ENCODE results near the gene ERC1. TPM values are rescaled to one million over a fixed set of nuclear protein-coding genes. Genes with fewer than 3 reads are reported as not detected.

ERC1 gene
- total RNA-seq, 1 experiment from 2014 or later, result 40.4 TPM

DNA sequence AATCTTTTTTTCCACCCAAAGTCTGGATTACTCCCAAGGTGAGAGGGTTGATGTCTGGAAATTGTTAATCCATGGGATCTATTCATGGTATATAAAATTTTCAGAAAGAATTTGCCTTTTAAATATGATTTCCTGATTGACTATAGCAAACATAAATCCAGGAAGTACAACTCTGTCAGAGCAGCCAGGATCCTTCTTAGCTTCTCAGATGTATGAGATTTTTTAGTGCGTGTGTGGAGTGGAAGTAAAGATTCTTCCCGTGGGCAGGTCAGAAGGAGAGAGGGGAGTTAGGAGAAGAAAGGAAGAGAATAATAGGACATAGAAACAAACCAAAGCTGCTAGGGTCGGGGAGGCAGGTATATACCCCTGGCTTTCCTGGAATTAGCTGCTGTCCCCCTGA, 444.0 kb downstream of the ERC1 start:
- no peak for ATAC-seq
- CTCF ChIA-PET, result no interaction called here
- no TSS peak for BruUV-seq (replicated peaks)

DNA sequence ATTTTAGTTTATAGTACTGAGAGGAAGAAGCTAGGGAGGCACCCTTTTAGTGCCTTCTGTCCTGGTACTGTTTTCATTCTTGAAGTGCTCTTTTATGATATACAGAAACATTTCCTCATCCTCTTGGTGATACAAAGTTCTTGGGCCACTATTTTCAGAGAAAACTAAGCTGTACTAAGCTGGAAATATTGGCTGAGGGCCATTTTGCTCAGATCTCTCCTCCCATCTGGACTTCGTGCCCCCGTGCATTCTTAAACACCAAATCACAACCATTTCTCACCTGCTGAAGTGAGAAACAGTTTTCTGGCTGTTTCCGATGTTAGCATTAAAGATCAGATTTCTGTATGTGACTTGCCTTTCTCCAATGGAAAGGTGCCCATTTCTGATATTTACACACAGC, 444.4 kb downstream of the ERC1 start:
- in situ Hi-C loops (cut with HindIII; ENCODE audit: low pct_unique_long_range_greater_than_20kb, low sequenced_read_pairs), result no loop called here
- Histone ChIP-seq H3K36me3 (ENCODE audit: control insufficient read depth, insufficient read depth, low read length) (no peaks in the 10 kb centered on the region), H3K27ac (ENCODE audit: low read length) (no peak overlapping the region), H3K27me3 (ENCODE audit: control insufficient read depth, insufficient read depth, low read length) (no peaks in the 10 kb centered on the region), H3K4me3 (ENCODE audit: low read depth in 2 of 2, low read length in 2 of 2) (no peak overlapping the region), H3K4me1 (ENCODE audit: control insufficient read depth, insufficient read depth, low read length) (no peaks in the 10 kb centered on the region), H3K9me3 (ENCODE audit: control insufficient read depth, insufficient read depth, low read depth, low read length) (no peaks in the 10 kb centered on the region)
- no peak for DNase-seq (ENCODE audit: low read depth, low spot score)
- no TSS peak for BruUV-seq (replicated peaks)
- CTCF ChIA-PET, result no interaction called here
- TF ChIP-seq TCF7L2 (IDR thresholded peaks at IDR 0.05; ENCODE audit: low read depth, low read length), result no peak
- no peak for TF ChIP-seq SIN3A (IDR thresholded peaks at IDR 0.05; ENCODE audit: borderline replicate concordance, insufficient read depth, low read depth, low read length)
- TF ChIP-seq POLR2AphosphoS5 (IDR thresholded peaks at IDR 0.05; ENCODE audit: low read depth, low read length), result no peak
- TF ChIP-seq, protein P1, sequence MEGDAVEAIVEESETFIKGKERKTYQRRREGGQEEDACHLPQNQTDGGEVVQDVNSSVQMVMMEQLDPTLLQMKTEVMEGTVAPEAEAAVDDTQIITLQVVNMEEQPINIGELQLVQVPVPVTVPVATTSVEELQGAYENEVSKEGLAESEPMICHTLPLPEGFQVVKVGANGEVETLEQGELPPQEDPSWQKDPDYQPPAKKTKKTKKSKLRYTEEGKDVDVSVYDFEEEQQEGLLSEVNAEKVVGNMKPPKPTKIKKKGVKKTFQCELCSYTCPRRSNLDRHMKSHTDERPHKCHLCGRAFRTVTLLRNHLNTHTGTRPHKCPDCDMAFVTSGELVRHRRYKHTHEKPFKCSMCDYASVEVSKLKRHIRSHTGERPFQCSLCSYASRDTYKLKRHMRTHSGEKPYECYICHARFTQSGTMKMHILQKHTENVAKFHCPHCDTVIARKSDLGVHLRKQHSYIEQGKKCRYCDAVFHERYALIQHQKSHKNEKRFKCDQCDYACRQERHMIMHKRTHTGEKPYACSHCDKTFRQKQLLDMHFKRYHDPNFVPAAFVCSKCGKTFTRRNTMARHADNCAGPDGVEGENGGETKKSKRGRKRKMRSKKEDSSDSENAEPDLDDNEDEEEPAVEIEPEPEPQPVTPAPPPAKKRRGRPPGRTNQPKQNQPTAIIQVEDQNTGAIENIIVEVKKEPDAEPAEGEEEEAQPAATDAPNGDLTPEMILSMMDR (IDR thresholded peaks at IDR 0.05), result no peak
- TF ChIP-seq, protein P2, sequence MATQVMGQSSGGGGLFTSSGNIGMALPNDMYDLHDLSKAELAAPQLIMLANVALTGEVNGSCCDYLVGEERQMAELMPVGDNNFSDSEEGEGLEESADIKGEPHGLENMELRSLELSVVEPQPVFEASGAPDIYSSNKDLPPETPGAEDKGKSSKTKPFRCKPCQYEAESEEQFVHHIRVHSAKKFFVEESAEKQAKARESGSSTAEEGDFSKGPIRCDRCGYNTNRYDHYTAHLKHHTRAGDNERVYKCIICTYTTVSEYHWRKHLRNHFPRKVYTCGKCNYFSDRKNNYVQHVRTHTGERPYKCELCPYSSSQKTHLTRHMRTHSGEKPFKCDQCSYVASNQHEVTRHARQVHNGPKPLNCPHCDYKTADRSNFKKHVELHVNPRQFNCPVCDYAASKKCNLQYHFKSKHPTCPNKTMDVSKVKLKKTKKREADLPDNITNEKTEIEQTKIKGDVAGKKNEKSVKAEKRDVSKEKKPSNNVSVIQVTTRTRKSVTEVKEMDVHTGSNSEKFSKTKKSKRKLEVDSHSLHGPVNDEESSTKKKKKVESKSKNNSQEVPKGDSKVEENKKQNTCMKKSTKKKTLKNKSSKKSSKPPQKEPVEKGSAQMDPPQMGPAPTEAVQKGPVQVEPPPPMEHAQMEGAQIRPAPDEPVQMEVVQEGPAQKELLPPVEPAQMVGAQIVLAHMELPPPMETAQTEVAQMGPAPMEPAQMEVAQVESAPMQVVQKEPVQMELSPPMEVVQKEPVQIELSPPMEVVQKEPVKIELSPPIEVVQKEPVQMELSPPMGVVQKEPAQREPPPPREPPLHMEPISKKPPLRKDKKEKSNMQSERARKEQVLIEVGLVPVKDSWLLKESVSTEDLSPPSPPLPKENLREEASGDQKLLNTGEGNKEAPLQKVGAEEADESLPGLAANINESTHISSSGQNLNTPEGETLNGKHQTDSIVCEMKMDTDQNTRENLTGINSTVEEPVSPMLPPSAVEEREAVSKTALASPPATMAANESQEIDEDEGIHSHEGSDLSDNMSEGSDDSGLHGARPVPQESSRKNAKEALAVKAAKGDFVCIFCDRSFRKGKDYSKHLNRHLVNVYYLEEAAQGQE (IDR thresholded peaks at IDR 0.05; ENCODE audit: insufficient read depth in 1 of 2, low read depth in 2 of 2, low read length in 1 of 2), result no peak
- no peak for ATAC-seq
- intact Hi-C loops (cut with micrococcal nuclease; ENCODE audit: unreplicated experiment), result no loop called here
- POLR2A ChIA-PET, result no interaction called here

More for the DNA sequence above, 444.0 kb downstream of the ERC1 start:
- no peak for DNase-seq (ENCODE audit: low read depth, low spot score)
- Histone ChIP-seq H3K36me3 (ENCODE audit: control insufficient read depth, insufficient read depth, low read length) (no peaks in the 10 kb centered on the region), H3K9me3 (ENCODE audit: control insufficient read depth, insufficient read depth, low read depth, low read length) (no peaks in the 10 kb centered on the region), H3K27me3 (ENCODE audit: control insufficient read depth, insufficient read depth, low read length) (no peaks in the 10 kb centered on the region), H3K4me1 (ENCODE audit: control insufficient read depth, insufficient read depth, low read length) (no peaks in the 10 kb centered on the region), H3K27ac (ENCODE audit: low read length) (no peak overlapping the region), H3K4me3 (ENCODE audit: low read depth in 2 of 2, low read length in 2 of 2) (no peak overlapping the region)
- POLR2A ChIA-PET, result no interaction called here
- TF ChIP-seq, protein P2 (IDR thresholded peaks at IDR 0.05; ENCODE audit: insufficient read depth in 1 of 2, low read depth in 2 of 2, low read length in 1 of 2), result no peak
- TF ChIP-seq SIN3A (IDR thresholded peaks at IDR 0.05; ENCODE audit: borderline replicate concordance, insufficient read depth, low read depth, low read length), result no peak
- TF ChIP-seq TCF7L2 (IDR thresholded peaks at IDR 0.05; ENCODE audit: low read depth, low read length), result no peak
- no peak for TF ChIP-seq POLR2AphosphoS5 (IDR thresholded peaks at IDR 0.05; ENCODE audit: low read depth, low read length)
- TF ChIP-seq, protein P1 (IDR thresholded peaks at IDR 0.05), result no peak
- intact Hi-C loops (cut with micrococcal nuclease; ENCODE audit: unreplicated experiment), result no loop called here
- in situ Hi-C loops (cut with HindIII; ENCODE audit: low pct_unique_long_range_greater_than_20kb, low sequenced_read_pairs), result no loop called here
